H1 (cell line): Measurements from ENCODE around the gene SCYL2. TPM values are rescaled to one million over a fixed set of nuclear protein-coding genes. Genes with fewer than 3 reads are reported as not detected.

Experiments
- CTCF ChIA-PET: fragments of 300-600 bp; sonication (Branson Sonifier 250); formaldehyde crosslinking; loops from one replicate; lab custom pipeline; 2021; ENCODE audit not compliant: partially characterized antibody; lab: Charles Lee
- POLR2A ChIA-PET: fragments of 300-600 bp; sonication (Branson Sonifier 250); formaldehyde crosslinking; loops from one replicate; lab custom pipeline; 2021; ENCODE audit warnings: inconsistent platforms; ENCODE audit not compliant: partially characterized antibody; lab: Charles Lee
- DNase-seq, 2 experiments: peaks; one replicate each; pipeline versions ENCODE4 v3.0.0 to v3.0.0-alpha.2; 2010 to 2022; ENCODE audit warnings: low spot score in 2 of 2, low read depth in 1 of 2, mixed read lengths in 1 of 2
- FAIRE-seq: peaks from 2 replicates; lab custom pipeline; 2011; peaks lifted over from hg19 to GRCh38; lab: Jason Lieb, UNC
- H2AFZ ChIP-seq: 2 replicates; pipeline ENCODE4 v1.8.1; 2012; ENCODE audit warnings: low read length, inconsistent platforms
- H2AK5ac ChIP-seq: 2 replicates; pipeline ENCODE4 v1.6.1; 2013; ENCODE audit warnings: low read depth, low read length
- H2BK120ac ChIP-seq: replicated peaks from 2 replicates; pipeline ENCODE3; 2013; ENCODE audit warnings: low read depth, low read length, inconsistent platforms
- H2BK12ac ChIP-seq: 2 replicates; pipeline ENCODE4 v1.6.1; 2013; ENCODE audit warnings: low read depth, low read length
- H2BK15ac ChIP-seq: 2 replicates; pipeline ENCODE4 v1.6.1; 2013; ENCODE audit warnings: low read length
- H2BK20ac ChIP-seq: 2 replicates; pipeline ENCODE4 v1.6.1; 2013; ENCODE audit warnings: low read length
- H2BK5ac ChIP-seq: 2 replicates; pipeline ENCODE4 v1.6.1; 2013; ENCODE audit warnings: low read depth, low read length
- H3K14ac ChIP-seq: 2 replicates; pipeline ENCODE4 v1.6.1; 2013; ENCODE audit warnings: inconsistent platforms; ENCODE audit not compliant: insufficient read length
- H3K18ac ChIP-seq: 2 replicates; pipeline ENCODE4 v1.6.1; 2013; ENCODE audit warnings: low read length; ENCODE audit errors: extremely low read depth
- H3K23ac ChIP-seq: 2 replicates; pipeline ENCODE4 v1.6.1; 2013; ENCODE audit warnings: inconsistent platforms; ENCODE audit not compliant: insufficient read length
- H3K23me2 ChIP-seq: 2 replicates; pipeline ENCODE4 v1.6.1; 2013; ENCODE audit warnings: low read depth, low read length
- H3K27ac ChIP-seq: 2 replicates; pipeline ENCODE4 v1.6.1; 2011; ENCODE audit warnings: low read depth, low read length, inconsistent platforms
- H3K27me3 ChIP-seq, 4 experiments: replicated peaks in 1 of 4; 1 replicate in 1 of 4; 2 replicates in 3 of 4; pipeline versions ENCODE4 v1.6.1 to v1.8.1; 2011 to 2013; ENCODE audit warnings: low read length in 3 of 4, mild to moderate bottlenecking in 3 of 4, inconsistent platforms in 2 of 4, mixed read lengths in 2 of 4, moderate library complexity in 1 of 4; ENCODE audit not compliant: control insufficient read depth in 3 of 4, insufficient read depth in 3 of 4; ENCODE audit errors: extremely low read depth in 1 of 4
- H3K36me3 ChIP-seq, 4 experiments: 2 replicates each; pipeline versions ENCODE4 v1.6.1 to v1.8.1; 2011 to 2013; ENCODE audit warnings: mild to moderate bottlenecking in 4 of 4, low read length in 3 of 4, moderate library complexity in 2 of 4, control low read depth in 1 of 4, inconsistent platforms in 1 of 4; ENCODE audit not compliant: insufficient read depth in 4 of 4, control insufficient read depth in 2 of 4
- H3K4ac ChIP-seq: replicated peaks from 2 replicates; pipeline ENCODE3; 2013; ENCODE audit warnings: low read length, low read depth, mixed read lengths, inconsistent platforms; ENCODE audit not compliant: insufficient read length
- H3K4me1 ChIP-seq, 4 experiments: replicated peaks in 1 of 4; 1 replicate in 1 of 4; 2 replicates in 3 of 4; pipeline versions ENCODE4 v1.6.1 to v1.8.1; 2011 to 2013; ENCODE audit warnings: low read length in 3 of 4, inconsistent platforms in 2 of 4, mixed read lengths in 1 of 4; ENCODE audit not compliant: insufficient read depth in 4 of 4, control insufficient read depth in 3 of 4
- H3K4me2 ChIP-seq, 2 experiments: 2 replicates each; pipeline versions ENCODE4 v1.6.1 to v1.8.1; 2011 to 2013; ENCODE audit warnings: low read depth in 2 of 2, low read length in 2 of 2, control low read depth in 1 of 2, inconsistent platforms in 1 of 2, mild to moderate bottlenecking in 1 of 2; ENCODE audit not compliant: insufficient read depth in 1 of 2
- H3K4me3 ChIP-seq, 4 experiments: fragments of 200-600, 300-600 bp in 1 of 4; sonication (generic), shearing (Covaris generic), sonication (Bioruptor Twin) in 1 of 4; 2 replicates each; pipeline versions ENCODE4 v1.5.1 to v1.8.1; 2011 to 2016; ENCODE audit warnings: low read length in 4 of 4, low read depth in 3 of 4, control low read depth in 2 of 4, inconsistent platforms in 2 of 4, mild to moderate bottlenecking in 2 of 4, mixed read lengths in 1 of 4, moderate library complexity in 1 of 4; ENCODE audit not compliant: insufficient read depth in 2 of 4; ENCODE audit errors: extremely low read depth in 1 of 4
- H3K56ac ChIP-seq: replicated peaks from 2 replicates; pipeline ENCODE3; 2013; ENCODE audit warnings: low read depth, mild to moderate bottlenecking, mixed read lengths, low read length, inconsistent platforms; ENCODE audit not compliant: insufficient read length
- H3K79me1 ChIP-seq: 2 replicates; pipeline ENCODE4 v1.6.1; 2013; ENCODE audit warnings: low read depth, low read length, control low read depth
- H3K79me2 ChIP-seq, 2 experiments: 2 replicates each; pipeline versions ENCODE4 v1.6.1 to v1.8.1; 2012 to 2013; ENCODE audit warnings: low read length in 2 of 2, mild to moderate bottlenecking in 2 of 2, inconsistent platforms in 1 of 2; ENCODE audit not compliant: insufficient read depth in 2 of 2, control insufficient read depth in 1 of 2
- H3K9ac ChIP-seq, 4 experiments: replicated peaks in 1 of 4; 1 replicate in 1 of 4; 2 replicates in 3 of 4; pipeline versions ENCODE4 v1.6.1 to v1.8.1; 2011 to 2013; ENCODE audit warnings: low read depth in 3 of 4, low read length in 3 of 4, control low read depth in 2 of 4, mild to moderate bottlenecking in 2 of 4, moderate library complexity in 2 of 4, inconsistent platforms in 1 of 4; ENCODE audit errors: extremely low read depth in 1 of 4
- H3K9me3 ChIP-seq, 2 experiments: 2 replicates each; pipeline versions ENCODE4 v1.6.1 to v1.8.1; 2012 to 2013; ENCODE audit warnings: mild to moderate bottlenecking in 2 of 2, moderate library complexity in 2 of 2, control low read depth in 1 of 2, inconsistent platforms in 1 of 2, low read depth in 1 of 2, low read length in 1 of 2, mixed read lengths in 1 of 2; ENCODE audit not compliant: insufficient read depth in 2 of 2
- H4K20me1 ChIP-seq, 2 experiments: replicated peaks in 1 of 2; 2 replicates each; pipeline versions ENCODE3 to v1.8.1; 2011 to 2013; ENCODE audit warnings: inconsistent platforms in 2 of 2, low read length in 2 of 2, mild to moderate bottlenecking in 1 of 2; ENCODE audit not compliant: insufficient read depth in 2 of 2, control insufficient read depth in 1 of 2
- H4K5ac ChIP-seq: 2 replicates; pipeline ENCODE4 v1.6.1; 2013; ENCODE audit warnings: low read length, low read depth, mixed read lengths, inconsistent platforms; ENCODE audit not compliant: insufficient read length
- H4K8ac ChIP-seq: 2 replicates; pipeline ENCODE4 v1.8.0; 2013; ENCODE audit warnings: mild to moderate bottlenecking, moderate library complexity, low read length, inconsistent platforms; ENCODE audit not compliant: insufficient read depth; ENCODE audit errors: extremely low read depth
- H4K91ac ChIP-seq: replicated peaks from 2 replicates; pipeline ENCODE3; 2013; ENCODE audit warnings: low read length, mixed read lengths, inconsistent platforms; ENCODE audit not compliant: insufficient read length
- SIX5 ChIP-seq: IDR thresholded peaks from 2 replicates; pipeline ENCODE4 v1.6.1; 2011; ENCODE audit warnings: mild to moderate bottlenecking, low read depth, low read length
- WGBS, 2 experiments: shearing (Covaris generic) in 1 of 2; methylation state at CpG; one replicate each; pipeline versions ENCODE4 v1.1.6 to v1.1.7; 2013 to 2015; ENCODE audit warnings: low lambda C conversion rate in 2 of 2, mixed read lengths in 2 of 2, inconsistent platforms in 1 of 2, low coverage in 1 of 2, missing lambda C conversion rate in 1 of 2; ENCODE audit not compliant: insufficient replicate concordance in 2 of 2, insufficient coverage in 1 of 2, insufficient read length in 1 of 2; ENCODE audit errors: extremely low coverage in 1 of 2, missing lambda C conversion rate in 1 of 2; 5-methylcytosine and 5-hydroxymethylcytosine counted together
- polyA plus RNA-seq, 7 experiments: library from polyadenylated mRNA; depleted of rRNA in 3 of 7; stranded (reverse) in 5 of 7; unstranded in 2 of 7; fragments of >200 nt in 5 of 7; fragments of 200-250 nt in 2 of 7; gene quantifications; 1 replicate in 5 of 7; 2 replicates in 1 of 7; 4 replicates in 1 of 7; pipeline versions ENCODE4 v1.2.1 to v1.2.3, GENCODE V29; 2011 to 2013; ENCODE audit warnings: missing spikeins in 2 of 7, mixed read lengths in 2 of 7
- total RNA-seq: library from RNA; stranded (reverse); fragmentation: NEBNext Ultra II Directional; extraction: Animal tissue kit (Norgen Biotek cat#: 25700); gene quantifications from 2 replicates; pipeline ENCODE4 v1.2.1, GENCODE V29; 2021
- TF ChIP-seq, protein P1 (sequence below): IDR thresholded peaks from 2 replicates; pipeline ENCODE4 v1.6.1; 2012; ENCODE audit warnings: inconsistent platforms
- TF ChIP-seq, protein P2 (sequence below), 3 experiments: IDR thresholded peaks; 1 replicate in 2 of 3; 2 replicates in 1 of 3; pipeline versions ENCODE4 v1.5.1 to v1.6.1; 2011; ENCODE audit warnings: low read length in 3 of 3, mild to moderate bottlenecking in 3 of 3, inconsistent platforms in 2 of 3, low read depth in 1 of 3, moderate library complexity in 1 of 3; ENCODE audit not compliant: insufficient read depth in 1 of 3; ENCODE audit errors: control extremely low read depth in 1 of 3

Gene SCYL2
- total and polyA plus RNA-seq, 2 of the 8 experiments (the other 6 are each of a cell fraction or from before 2014, with no cell fraction given) = 8.9 to 48.7 TPM

GRCh38 chr12:100376161-100376560 lies 109.2 kb downstream of the SCYL2 start:
- Histone ChIP-seq H3K9me3 (no peaks in the 10 kb centered on the region), H2BK15ac (no peak overlapping the region), H2AFZ (0 out of 2 replicates have a peak overlapping the region, but pooled peaks have one; percentile 63), H3K36me3 (no peaks in the 10 kb centered on the region), H3K4me1 (peaks cover 3 to 17% (median 13%) of the 10 kb centered on the region in 4 experiments; a peak in 5 of 7 replicates), H4K5ac (no peak overlapping the region), H3K23me2 (no peaks in the 10 kb centered on the region), H3K4me2 (no peak overlapping the region), H4K91ac (no peak overlapping the region), H2AK5ac (no peak overlapping the region), H2BK120ac (no peak overlapping the region), H3K4ac (no peak overlapping the region), H3K27ac (no peak overlapping the region), H3K4me3 (no peak overlapping the region), H4K8ac (no peak overlapping the region), H3K23ac (no peak overlapping the region), H4K20me1 (no peaks in the 10 kb centered on the region), H2BK5ac (no peak overlapping the region), H3K9ac (no peak overlapping the region), H3K79me1 (no peaks in the 10 kb centered on the region), H3K14ac (no peak overlapping the region), H3K79me2 (no peaks in the 10 kb centered on the region), H3K56ac (no peak overlapping the region), H3K27me3 (no peaks in the 10 kb centered on the region), H2BK20ac (no peak overlapping the region), H3K18ac (no peak overlapping the region), H2BK12ac (no peak overlapping the region)
- TF ChIP-seq SIX5 = no peak
- TF ChIP-seq, protein P1, sequence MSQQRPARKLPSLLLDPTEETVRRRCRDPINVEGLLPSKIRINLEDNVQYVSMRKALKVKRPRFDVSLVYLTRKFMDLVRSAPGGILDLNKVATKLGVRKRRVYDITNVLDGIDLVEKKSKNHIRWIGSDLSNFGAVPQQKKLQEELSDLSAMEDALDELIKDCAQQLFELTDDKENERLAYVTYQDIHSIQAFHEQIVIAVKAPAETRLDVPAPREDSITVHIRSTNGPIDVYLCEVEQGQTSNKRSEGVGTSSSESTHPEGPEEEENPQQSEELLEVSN = no peak
- TF ChIP-seq, protein P2, sequence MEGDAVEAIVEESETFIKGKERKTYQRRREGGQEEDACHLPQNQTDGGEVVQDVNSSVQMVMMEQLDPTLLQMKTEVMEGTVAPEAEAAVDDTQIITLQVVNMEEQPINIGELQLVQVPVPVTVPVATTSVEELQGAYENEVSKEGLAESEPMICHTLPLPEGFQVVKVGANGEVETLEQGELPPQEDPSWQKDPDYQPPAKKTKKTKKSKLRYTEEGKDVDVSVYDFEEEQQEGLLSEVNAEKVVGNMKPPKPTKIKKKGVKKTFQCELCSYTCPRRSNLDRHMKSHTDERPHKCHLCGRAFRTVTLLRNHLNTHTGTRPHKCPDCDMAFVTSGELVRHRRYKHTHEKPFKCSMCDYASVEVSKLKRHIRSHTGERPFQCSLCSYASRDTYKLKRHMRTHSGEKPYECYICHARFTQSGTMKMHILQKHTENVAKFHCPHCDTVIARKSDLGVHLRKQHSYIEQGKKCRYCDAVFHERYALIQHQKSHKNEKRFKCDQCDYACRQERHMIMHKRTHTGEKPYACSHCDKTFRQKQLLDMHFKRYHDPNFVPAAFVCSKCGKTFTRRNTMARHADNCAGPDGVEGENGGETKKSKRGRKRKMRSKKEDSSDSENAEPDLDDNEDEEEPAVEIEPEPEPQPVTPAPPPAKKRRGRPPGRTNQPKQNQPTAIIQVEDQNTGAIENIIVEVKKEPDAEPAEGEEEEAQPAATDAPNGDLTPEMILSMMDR (IDR thresholded peaks at IDR 0.05; ENCODE audit: control extremely low read depth in 1 of 3, insufficient read depth in 1 of 3, low read depth in 1 of 3, low read length in 3 of 3) = no peak
- FAIRE-seq = no peak
- ChIA-PET POLR2A (no interaction called here), CTCF (interaction anchor here (0.7 to 6.9 kb wide), 4 partner anchors 9 to 451 kb away, joined by 3 to 49 read pairs (median 4); no protein-coding TSS in a partner anchor)
- WGBS, 2 experiments = 73% methylated on average over 1 of the region's 1 CpG; no CpG with 5 or more reads in 1 of the 2 experiments
- DNase-seq = no peak
